Activated CD8-positive, alpha-beta memory T cell treated with anti-CD3 and anti-CD28 coated beads, Interleukin-2, amount 10 ng/mL, durations not matched to agents 7 days and 5 days (primary cell): Measurements from ENCODE around the gene CD48. TPM values are rescaled to one million over a fixed set of nuclear protein-coding genes. Genes with fewer than 3 reads are reported as not detected.

Experiments
- ATAC-seq: fragments of 150-1000 bp; cut with Tn5 transposase; one replicate; pipeline ENCODE4 v1.10.0; 2021; ENCODE audit warnings: moderate library complexity
- CTCF ChIA-PET: fragments of 350-600 bp; sonication (Branson Sonifier 250); formaldehyde crosslinking; loops from one replicate; lab custom pipeline; 2021; ENCODE audit warnings: antibody characterized with exemption; lab: Charles Lee
- DNase-seq: peaks from one replicate; pipeline ENCODE4 v3.0.0-alpha.2; 2020
- H3K27ac Mint-ChIP-seq: one replicate; pipeline ENCODE4 v1.8.0; 2021; ENCODE audit warnings: mild to moderate bottlenecking, mixed read lengths
- H3K27me3 Mint-ChIP-seq: one replicate; pipeline ENCODE4 v1.8.0; 2021; ENCODE audit warnings: mixed read lengths
- H3K36me3 Mint-ChIP-seq: one replicate; pipeline ENCODE4 v1.8.0; 2021; ENCODE audit warnings: mild to moderate bottlenecking, mixed read lengths
- H3K4me1 Mint-ChIP-seq: one replicate; pipeline ENCODE4 v1.8.0; 2021; ENCODE audit warnings: mixed read lengths
- H3K4me3 Mint-ChIP-seq: one replicate; pipeline ENCODE4 v1.8.0; 2021; ENCODE audit warnings: mild to moderate bottlenecking, moderate library complexity, mixed read lengths
- H3K9me3 Mint-ChIP-seq: one replicate; pipeline ENCODE4 v1.8.0; 2022; ENCODE audit warnings: low read depth, mixed read lengths
- total RNA-seq, 2 experiments: library from RNA; stranded (reverse); gene quantifications; one replicate each; pipeline ENCODE4 v1.2.3, GENCODE V29; 2021

The CD48 gene
- total RNA-seq, 2 experiments from 2014 or later = 304 to 332 TPM

DNA sequence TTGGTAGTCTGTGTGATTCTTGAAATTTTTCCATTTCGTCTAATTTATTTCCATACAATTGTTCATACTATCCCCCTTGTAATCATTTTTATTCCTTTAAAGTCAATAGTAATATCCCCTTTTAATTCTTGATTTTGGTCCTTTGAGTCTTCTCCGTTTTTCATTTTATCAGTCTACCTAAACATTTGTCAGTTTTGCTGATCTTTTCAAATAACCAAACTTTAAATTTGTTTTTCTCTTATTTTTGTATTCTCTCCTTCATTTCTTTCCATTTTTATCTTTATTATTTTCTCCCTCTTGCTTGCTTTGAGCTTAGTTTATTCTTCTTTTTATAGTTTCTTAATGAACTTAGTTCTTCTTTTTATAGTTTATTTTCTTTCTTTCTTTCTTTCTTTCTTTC, 43.7 kb downstream of the CD48 start:
- no peak for ATAC-seq
- peaks cover 17% of the 10 kb centered on the region for H3K9me3 Mint-ChIP-seq
- CTCF ChIA-PET = interaction anchor here (0.9 to 1.3 kb wide), 5 partner anchors 13 to 239 kb away, joined by 3 to 5 read pairs (median 4); no protein-coding TSS in a partner anchor
- H3K4me1 Mint-ChIP-seq = peaks cover 64% of the 10 kb centered on the region
- DNase-seq = no peak
- H3K27me3 Mint-ChIP-seq = no peaks in the 10 kb centered on the region
- peaks cover 37% of the 10 kb centered on the region for H3K36me3 Mint-ChIP-seq
- H3K4me3 Mint-ChIP-seq = no peak overlapping the region
- H3K27ac Mint-ChIP-seq = no peak overlapping the region

DNA sequence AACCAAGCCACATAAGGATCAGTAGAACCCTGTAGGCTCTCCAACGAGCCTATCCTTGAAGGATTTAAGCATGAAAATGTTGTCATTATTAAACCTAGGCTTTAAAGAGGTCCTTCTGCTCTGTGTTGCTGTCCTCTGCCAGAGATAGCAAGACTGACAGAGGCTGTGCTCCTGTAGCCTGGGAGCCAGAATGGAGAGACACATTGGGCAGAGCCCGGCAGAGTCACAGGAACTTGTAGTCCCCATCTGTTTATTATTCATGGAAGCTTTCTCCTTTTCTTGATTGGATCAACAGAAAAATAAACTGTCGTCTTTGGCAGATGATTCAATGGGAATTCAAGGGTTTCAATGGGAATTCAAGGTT, 45.6 kb downstream of the CD48 start:
- ATAC-seq = peak; percentile 28
- no peaks in the 10 kb centered on the region for H3K27me3 Mint-ChIP-seq
- peaks cover 78% of the 10 kb centered on the region for H3K4me1 Mint-ChIP-seq
- H3K36me3 Mint-ChIP-seq = peaks cover 45% of the 10 kb centered on the region
- peaks cover 20% of the 10 kb centered on the region for H3K9me3 Mint-ChIP-seq
- CTCF ChIA-PET = interaction anchor here (0.6 to 3.5 kb wide), 8 partner anchors 9 to 329 kb away, joined by 3 to 27 read pairs (median 4); partner anchors contain the start of gene CD244
- DNase-seq = no peak
- H3K27ac Mint-ChIP-seq = peak overlapping the region; percentile 93
- H3K4me3 Mint-ChIP-seq = peak overlapping the region; percentile 70

DNA sequence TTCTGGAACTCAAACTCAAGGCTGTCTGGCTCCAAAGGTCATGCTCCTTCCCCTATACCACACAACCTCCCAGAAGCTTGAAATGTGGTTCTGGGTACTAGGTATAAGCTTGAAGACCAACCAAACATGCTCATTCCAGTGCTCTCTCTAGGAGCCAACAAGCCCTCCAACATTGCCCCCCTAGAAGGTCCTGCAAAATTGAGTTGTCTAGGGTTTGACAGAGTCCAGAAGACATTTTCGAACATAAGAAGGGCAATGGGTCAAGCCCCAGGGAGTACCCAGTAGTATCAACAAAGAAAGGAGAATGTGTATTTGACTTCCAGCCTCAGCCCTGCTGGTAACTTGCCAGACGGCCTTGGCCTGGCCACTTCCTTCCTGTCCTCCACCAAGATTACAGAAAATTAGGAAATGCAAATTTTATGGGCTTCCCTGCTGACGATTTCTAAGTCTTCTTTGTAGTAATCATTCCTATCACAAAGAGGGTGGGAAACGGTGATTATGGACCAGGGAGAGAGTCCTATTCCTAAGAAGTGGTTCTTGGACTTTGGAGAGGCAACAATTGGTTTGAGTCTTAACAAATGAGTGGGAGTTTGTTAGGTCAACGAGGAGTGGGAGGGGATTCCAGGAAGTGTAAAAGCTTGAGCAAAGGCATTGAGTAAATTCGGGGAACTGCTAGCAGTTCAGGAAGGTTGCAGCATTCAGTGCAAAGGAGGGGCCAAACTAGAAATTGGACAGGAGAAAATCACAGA, 46.1 kb downstream of the CD48 start:
- Mint-ChIP-seq H3K4me1 (peaks cover 74% of the 10 kb centered on the region), H3K9me3 (peaks cover 20% of the 10 kb centered on the region), H3K4me3 (peak overlapping the region; percentile 70), H3K27me3 (no peaks in the 10 kb centered on the region), H3K36me3 (peaks cover 45% of the 10 kb centered on the region), H3K27ac (peak overlapping the region; percentile 93)
- CTCF ChIA-PET = interaction anchor here (0.6 to 3.5 kb wide), 18 partner anchors 10 to 330 kb away, joined by 3 to 27 read pairs (median 4); partner anchors contain the start of genes CD244 and SLAMF1
- ATAC-seq (peak; percentile 61), DNase-seq (peak; percentile 77)

DNA sequence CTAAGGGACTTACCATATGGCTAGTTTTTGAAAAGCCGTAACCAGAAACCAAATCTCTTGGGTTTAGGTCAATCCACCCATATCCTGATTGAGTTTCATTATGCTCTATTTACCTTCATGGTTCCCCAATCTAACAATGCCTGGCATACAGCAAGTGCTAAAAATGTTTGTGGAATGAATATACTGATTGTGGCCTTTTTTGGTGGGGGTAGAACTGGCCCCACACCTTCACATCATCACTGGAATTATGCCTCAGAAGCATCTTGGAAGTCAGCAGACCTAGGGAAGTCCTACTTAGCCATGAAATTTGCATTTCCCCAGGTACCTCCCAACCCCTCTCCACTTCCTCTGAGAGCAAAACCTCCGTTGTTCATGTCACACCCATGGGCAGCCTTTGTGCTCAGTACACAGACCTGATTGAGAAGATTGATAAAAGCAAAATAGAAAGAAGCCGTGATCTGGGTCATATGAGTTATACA, 47.0 kb downstream of the CD48 start:
- Mint-ChIP-seq H3K4me3 (peak overlapping the region; percentile 70), H3K27me3 (no peaks in the 10 kb centered on the region), H3K4me1 (peaks cover 71% of the 10 kb centered on the region), H3K9me3 (peaks cover 18% of the 10 kb centered on the region), H3K27ac (peak overlapping the region; percentile 93), H3K36me3 (peaks cover 47% of the 10 kb centered on the region)
- DNase-seq = peak; percentile 75
- CTCF ChIA-PET = interaction anchor here (0.6 to 3.5 kb wide), 16 partner anchors 10 to 198 kb away, joined by 3 to 27 read pairs (median 4); partner anchors contain the start of genes CD244 and SLAMF1
- ATAC-seq = peak; percentile 83

DNA sequence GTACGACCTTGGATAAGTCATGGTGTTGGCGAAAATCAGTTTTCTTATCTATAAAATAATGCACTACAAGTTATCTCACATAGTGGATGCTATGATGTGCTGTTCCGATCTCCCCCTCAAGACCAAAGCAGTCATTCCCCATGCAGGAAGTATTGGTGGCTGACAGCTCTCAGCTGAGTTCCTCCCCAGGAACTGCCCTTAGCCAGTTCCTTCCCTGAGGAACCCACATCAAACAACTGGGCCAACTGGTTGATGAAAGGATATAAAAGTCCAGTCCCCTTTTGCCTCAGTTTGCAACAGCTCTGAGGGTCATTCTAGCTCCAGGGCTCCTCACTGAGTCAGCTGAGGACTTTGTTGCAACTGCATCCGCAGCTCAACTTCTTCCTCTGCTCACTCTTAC, 48.7 kb downstream of the CD48 start:
- peak overlapping the region; percentile 41 for H3K27ac Mint-ChIP-seq
- no peak overlapping the region for H3K4me3 Mint-ChIP-seq
- ATAC-seq (no peak), DNase-seq (no peak)
- peaks cover 67% of the 10 kb centered on the region for H3K4me1 Mint-ChIP-seq
- CTCF ChIA-PET = interaction anchor here (0.7 to 3.2 kb wide), 9 partner anchors 11 to 327 kb away, joined by 3 to 15 read pairs (median 5); partner anchors contain the start of gene SLAMF1
- H3K9me3 Mint-ChIP-seq = peaks cover 12% of the 10 kb centered on the region
- no peaks in the 10 kb centered on the region for H3K27me3 Mint-ChIP-seq
- H3K36me3 Mint-ChIP-seq = peaks cover 36% of the 10 kb centered on the region

DNA sequence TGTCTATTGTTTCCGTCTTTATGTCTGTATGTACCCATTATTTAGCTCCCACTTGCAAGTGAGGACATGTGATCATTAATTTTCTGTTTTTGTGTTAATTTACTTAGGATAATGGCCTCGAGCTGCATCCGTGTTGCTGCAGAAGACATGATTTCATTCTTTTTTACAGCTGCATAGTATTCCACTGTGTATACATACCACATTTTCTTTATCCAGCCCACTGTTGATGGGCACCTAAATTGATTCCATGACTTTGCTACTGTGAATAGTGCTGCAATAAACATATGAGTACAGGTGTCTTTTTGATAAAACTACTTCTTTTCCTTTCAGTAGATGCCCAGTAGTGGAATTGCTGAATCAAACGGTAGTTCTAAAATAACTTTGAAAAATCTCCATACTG, 52.1 kb downstream of the CD48 start:
- H3K4me1 Mint-ChIP-seq = peaks cover 53% of the 10 kb centered on the region

DNA sequence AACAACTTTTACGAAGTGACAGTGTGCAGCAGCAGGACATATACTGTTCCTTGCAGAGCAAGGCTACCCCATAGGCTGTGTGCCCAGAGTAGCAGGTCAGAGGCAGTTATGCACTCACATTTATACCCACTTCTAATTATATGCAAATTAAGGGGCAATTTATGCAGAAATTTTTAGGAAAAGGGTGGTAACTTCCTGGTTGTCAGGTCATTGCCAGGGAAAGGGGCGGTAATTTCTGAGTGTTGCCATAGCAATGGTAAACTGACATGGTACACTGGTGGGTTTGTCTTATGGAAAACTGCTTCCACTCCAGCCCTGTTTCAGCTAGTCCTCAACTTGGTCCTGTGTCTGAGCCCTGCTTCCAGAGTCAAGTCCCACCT, 52.8 kb downstream of the CD48 start:
- H3K4me3 Mint-ChIP-seq = no peak overlapping the region
- CTCF ChIA-PET = interaction anchor here (1.5 kb wide), 1 partner anchor 11 kb away, joined by 3 read pairs; no protein-coding TSS in a partner anchor
- peaks cover 8% of the 10 kb centered on the region for H3K9me3 Mint-ChIP-seq

More for the DNA sequence above, 52.1 kb downstream of the CD48 start:
- H3K27ac Mint-ChIP-seq = no peak overlapping the region
- H3K27me3 Mint-ChIP-seq = no peaks in the 10 kb centered on the region
- H3K9me3 Mint-ChIP-seq = peaks cover 8% of the 10 kb centered on the region
- CTCF ChIA-PET = interaction anchor here (0.8 to 1.4 kb wide), 2 partner anchors 8 to 12 kb away, joined by 3 read pairs; partner anchors contain the start of gene SLAMF1
- ATAC-seq = no peak
- H3K4me3 Mint-ChIP-seq = no peak overlapping the region
- no peak for DNase-seq
- H3K36me3 Mint-ChIP-seq = peaks cover 28% of the 10 kb centered on the region

DNA sequence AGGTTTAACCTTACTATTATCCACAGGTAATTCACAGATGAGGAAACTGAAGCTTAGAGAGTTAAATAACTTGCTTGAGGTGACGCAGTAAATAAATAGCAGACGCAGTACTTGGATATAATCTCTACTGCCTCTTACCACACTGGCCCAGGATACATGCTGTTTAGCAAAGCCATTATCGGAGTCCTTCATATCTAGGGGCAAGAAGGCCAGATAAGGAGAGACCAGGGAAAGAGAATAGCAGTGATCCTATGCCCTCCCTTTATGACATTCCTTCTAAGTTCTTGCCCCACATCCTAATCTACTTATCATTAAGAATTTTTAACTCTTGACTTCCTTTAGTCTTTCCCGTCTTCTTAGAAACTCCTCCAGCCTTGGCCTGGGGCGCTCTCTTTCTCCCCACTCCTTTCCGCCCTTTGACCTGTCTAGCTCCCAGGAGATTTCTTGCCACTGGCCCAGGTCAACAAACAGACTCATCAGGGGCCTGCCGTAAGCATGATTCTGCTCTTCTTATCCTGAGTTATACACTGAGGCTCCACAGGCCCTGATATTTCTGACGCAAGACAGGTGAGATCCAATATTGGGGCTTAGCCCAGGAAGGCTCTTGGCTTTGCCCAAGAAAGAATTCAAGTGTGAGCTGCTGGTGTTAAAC, 53.3 kb downstream of the CD48 start:
- H3K4me3 Mint-ChIP-seq = no peak overlapping the region
- H3K4me1 Mint-ChIP-seq = peaks cover 45% of the 10 kb centered on the region

More for the DNA sequence above, 52.8 kb downstream of the CD48 start:
- Mint-ChIP-seq H3K27me3 (no peaks in the 10 kb centered on the region), H3K27ac (no peak overlapping the region), H3K36me3 (peaks cover 28% of the 10 kb centered on the region), H3K4me1 (peaks cover 49% of the 10 kb centered on the region)
- ATAC-seq (no peak), DNase-seq (no peak)

DNA sequence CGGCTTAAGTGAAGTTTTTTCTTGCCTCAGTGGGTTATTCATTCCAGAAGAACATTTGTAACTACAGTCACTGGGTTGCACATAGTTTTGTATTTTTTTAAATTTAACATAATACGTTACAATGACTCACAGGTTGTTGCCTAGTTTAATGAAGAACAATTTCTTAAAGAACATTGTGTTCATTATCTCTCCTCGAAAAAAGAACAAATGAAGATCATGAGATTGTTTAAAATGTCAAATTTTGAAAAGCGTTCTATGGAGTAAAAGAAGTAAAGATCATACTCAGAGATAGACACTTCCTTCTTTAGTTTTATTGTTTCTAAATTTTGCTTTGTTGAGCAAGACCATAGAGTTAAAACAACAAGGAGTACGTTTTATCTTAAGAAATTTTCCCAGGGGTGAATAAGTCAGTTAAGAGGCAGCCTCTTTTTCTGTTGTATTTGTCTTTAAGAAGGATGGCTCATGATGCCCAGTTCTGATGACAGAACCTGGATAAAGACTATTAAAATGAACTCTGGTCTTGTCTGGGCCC, 54.3 kb downstream of the CD48 start:
- Mint-ChIP-seq H3K27ac (peak overlapping the region; percentile 3), H3K36me3 (peaks cover 27% of the 10 kb centered on the region), H3K4me3 (no peak overlapping the region), H3K27me3 (no peaks in the 10 kb centered on the region), H3K9me3 (peaks cover 8% of the 10 kb centered on the region), H3K4me1 (peaks cover 43% of the 10 kb centered on the region)
- CTCF ChIA-PET = interaction anchor here (1.5 kb wide), 1 partner anchor 9 kb away, joined by 3 read pairs; no protein-coding TSS in a partner anchor
- ATAC-seq (no peak), DNase-seq (no peak)

More for the DNA sequence above, 53.3 kb downstream of the CD48 start:
- DNase-seq (no peak), ATAC-seq (no peak)
- Mint-ChIP-seq H3K27ac (no peak overlapping the region), H3K36me3 (peaks cover 28% of the 10 kb centered on the region), H3K9me3 (peaks cover 8% of the 10 kb centered on the region), H3K27me3 (no peaks in the 10 kb centered on the region)
- CTCF ChIA-PET = interaction anchor here (1.5 kb wide), 1 partner anchor 10 kb away, joined by 3 read pairs; no protein-coding TSS in a partner anchor

DNA sequence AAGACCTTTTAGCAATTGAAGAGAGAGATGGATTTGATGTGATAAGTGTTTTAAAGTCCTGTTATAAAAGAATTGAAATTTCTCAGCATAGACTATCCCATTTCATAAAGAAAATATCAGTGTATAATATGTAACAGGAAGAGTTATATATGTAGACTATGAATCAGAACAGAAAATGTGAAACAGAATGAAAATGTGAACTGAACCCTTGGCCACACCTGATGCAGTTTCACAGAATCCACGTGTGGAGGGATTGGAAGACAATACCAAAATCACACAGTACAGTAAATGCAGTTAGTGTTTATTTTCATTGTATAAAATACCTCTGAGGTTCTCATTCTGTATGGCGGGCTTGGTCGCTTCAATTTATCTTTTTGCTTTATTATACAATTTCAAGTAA, 54.9 kb downstream of the CD48 start:
- peak overlapping the region; percentile 29 for H3K27ac Mint-ChIP-seq
- peaks cover 43% of the 10 kb centered on the region for H3K4me1 Mint-ChIP-seq
- CTCF ChIA-PET = interaction anchor here (1.2 to 1.8 kb wide), 2 partner anchors 11 to 24 kb away, joined by 4 to 5 read pairs; no protein-coding TSS in a partner anchor
- peaks cover 7% of the 10 kb centered on the region for H3K9me3 Mint-ChIP-seq
- H3K4me3 Mint-ChIP-seq = no peak overlapping the region
- DNase-seq (no peak), ATAC-seq (no peak)
- H3K27me3 Mint-ChIP-seq = no peaks in the 10 kb centered on the region
- peaks cover 22% of the 10 kb centered on the region for H3K36me3 Mint-ChIP-seq

DNA sequence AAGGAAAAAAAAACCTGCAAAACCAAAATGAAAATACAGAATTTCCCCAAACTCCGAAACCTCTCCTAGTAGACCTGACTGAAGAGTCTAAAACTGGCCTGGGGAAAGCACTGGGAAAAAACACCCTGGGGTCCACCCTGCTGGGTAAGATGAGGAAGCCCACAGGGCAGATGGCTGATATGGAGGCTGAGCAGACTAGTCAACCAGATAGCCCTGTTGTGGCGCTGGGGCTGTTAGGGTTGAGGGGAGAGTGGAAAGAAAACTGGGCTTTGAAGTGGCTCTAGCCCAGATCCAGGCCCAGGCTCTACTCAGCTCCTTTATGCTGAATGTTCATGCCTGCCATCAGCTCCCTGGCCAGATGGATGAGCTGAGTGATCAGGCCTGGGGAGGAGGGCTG, 58.0 kb downstream of the CD48 start:
- Mint-ChIP-seq H3K4me1 (peaks cover 61% of the 10 kb centered on the region), H3K9me3 (no peaks in the 10 kb centered on the region), H3K4me3 (no peak overlapping the region), H3K36me3 (peaks cover 12% of the 10 kb centered on the region), H3K27ac (no peak overlapping the region), H3K27me3 (no peaks in the 10 kb centered on the region)
- DNase-seq (no peak), ATAC-seq (no peak)
- CTCF ChIA-PET = interaction anchor here (0.6 to 1.0 kb wide), 2 partner anchors 32 to 45 kb away, joined by 3 to 5 read pairs; no protein-coding TSS in a partner anchor

DNA sequence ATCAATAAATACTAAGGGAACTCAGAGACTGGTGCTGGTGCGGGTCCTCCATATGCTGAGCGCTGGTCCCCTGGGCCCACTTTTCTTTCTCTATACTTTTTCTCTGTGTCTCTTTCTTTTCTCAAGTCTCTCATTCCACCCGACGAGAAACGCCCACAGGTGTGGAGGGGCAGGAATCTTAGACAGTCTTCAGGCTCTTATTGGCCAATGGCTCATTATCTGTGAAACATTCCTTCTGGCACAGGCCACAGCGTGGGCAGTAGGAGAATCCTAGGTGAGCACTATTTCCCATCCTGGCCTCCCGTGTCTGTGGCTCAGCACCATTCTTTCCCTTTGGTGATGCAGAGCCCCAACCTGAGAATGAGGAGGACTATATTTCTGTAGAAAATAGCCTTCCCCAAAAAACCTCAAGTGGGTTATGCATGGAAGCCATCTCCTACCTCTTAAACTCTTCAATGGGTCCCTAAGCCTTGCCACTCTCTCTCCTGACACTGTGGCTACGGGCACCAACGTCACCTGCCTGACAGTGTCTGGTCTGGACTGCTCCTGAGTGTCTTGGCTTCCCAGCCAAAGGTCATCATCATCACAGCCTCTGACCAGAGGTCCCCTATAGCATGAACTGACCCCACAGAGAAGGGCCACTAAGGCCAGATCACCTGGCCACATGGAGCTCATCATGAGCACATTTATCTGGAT, 58.5 kb downstream of the CD48 start:
- H3K4me1 Mint-ChIP-seq = peaks cover 66% of the 10 kb centered on the region
- peaks cover 14% of the 10 kb centered on the region for H3K36me3 Mint-ChIP-seq
- DNase-seq (no peak), ATAC-seq (no peak)
- H3K27me3 Mint-ChIP-seq = no peaks in the 10 kb centered on the region
- no peaks in the 10 kb centered on the region for H3K9me3 Mint-ChIP-seq
- no peak overlapping the region for H3K27ac Mint-ChIP-seq
- CTCF ChIA-PET = interaction anchor here (0.6 to 1.0 kb wide), 2 partner anchors 32 to 45 kb away, joined by 3 to 5 read pairs; no protein-coding TSS in a partner anchor
- no peak overlapping the region for H3K4me3 Mint-ChIP-seq
